AG08396 (cell line): ENCODE measurements around the gene CAMK2B.
A peak's percentile ranks its signal among the peaks of the same experiment; 100 is the strongest.
"Not testable (repeated sequence)": the region's sequence is repeated elsewhere in the genome, so short reads cannot be mapped to it uniquely, and the experiment has no call there.

Experiments
- DNase-seq: peaks from one replicate; pipeline ENCODE4 v3.0.0; 2012; ENCODE audit warnings: low spot score, mixed read lengths

CAMK2B gene

DNA sequence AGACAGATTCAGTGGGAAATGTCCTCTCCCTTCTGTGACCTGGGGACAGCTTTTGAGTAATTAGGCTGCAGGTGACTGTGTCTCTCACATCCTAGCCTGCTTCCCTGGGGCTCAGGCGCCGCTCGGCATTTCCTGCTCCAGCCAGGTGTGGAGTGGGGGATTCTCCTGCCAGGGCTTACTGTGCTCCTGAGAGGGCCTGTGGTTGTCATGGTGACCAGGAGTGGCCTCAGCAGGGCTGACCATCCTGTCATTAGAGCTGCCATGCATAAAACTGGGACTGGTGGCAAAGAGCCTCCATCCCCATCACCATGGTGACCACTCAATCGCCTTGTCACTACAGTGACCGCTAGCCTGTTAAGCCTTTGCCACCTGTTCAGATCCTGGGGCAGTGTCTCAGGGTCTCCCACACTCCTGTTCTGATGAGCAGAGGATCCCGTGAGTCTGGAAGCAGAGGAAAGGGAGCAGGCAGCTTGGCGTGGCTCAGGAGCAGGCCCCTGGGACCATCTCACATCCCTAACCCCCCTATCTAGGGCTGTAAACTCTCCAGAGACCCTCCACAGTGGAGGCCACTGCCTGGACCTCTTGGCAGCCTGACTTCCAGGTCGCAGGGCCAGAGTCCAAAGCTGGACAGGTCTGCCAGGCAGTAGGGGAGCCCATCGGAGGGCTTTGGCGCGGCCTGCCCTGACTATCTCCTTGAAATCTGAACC is 136.0 kb downstream of the CAMK2B start, which contains the start of gene GCK:
Gene GCK (minus strand): TSS at position 154 of the 707 bp plus-strand sequence. CDS start 486 bp downstream, outside the sequence.
- no peak for DNase-seq

- no peak for DNase-seq
Measured at GRCh38 chr7:44188480-44189225, 136.7 kb downstream of the CAMK2B start.

DNA sequence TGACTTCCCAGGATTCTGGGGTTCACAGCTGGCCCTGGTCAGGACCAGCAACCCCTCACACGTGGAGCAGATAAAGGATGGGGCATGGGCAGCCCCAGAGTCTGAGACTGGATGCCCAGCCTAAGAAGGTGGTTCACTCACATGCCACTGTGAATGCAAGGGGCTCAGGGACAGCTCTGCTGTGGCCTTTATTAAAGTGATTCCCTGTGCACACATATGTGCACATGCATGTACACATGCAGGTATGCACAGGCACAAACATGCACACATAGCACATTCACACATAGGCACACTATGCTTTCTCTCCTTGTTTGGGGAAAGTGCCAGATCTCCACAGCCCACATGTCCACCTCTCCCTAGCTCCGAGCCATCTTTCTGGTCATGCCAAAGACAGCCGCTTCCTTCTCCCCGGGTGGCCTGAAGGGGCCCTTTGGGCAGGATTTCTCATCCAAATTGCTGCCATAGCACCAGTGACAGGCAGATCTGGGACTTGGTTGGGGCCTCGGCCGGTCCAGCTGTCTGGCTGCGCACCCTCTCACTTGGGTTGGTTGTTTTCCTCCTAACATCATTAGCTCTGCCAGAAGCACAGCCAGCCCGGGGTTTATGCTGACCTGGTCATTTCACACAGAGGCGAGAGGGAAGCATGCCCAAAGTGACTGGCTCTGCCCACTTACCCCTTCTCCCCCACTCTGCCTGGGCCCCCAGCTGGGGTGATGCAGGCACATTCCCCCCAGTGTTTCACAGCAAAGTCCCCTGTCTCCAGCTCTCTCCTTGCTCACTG is 137.6 kb downstream of the CAMK2B start:
- no peak for DNase-seq

- no peak for DNase-seq
Measured at GRCh38 chr7:44186736-44187135, 138.7 kb downstream of the CAMK2B start.

- no peak for DNase-seq
Measured at GRCh38 chr7:44185729-44186128, 139.7 kb downstream of the CAMK2B start.

DNA sequence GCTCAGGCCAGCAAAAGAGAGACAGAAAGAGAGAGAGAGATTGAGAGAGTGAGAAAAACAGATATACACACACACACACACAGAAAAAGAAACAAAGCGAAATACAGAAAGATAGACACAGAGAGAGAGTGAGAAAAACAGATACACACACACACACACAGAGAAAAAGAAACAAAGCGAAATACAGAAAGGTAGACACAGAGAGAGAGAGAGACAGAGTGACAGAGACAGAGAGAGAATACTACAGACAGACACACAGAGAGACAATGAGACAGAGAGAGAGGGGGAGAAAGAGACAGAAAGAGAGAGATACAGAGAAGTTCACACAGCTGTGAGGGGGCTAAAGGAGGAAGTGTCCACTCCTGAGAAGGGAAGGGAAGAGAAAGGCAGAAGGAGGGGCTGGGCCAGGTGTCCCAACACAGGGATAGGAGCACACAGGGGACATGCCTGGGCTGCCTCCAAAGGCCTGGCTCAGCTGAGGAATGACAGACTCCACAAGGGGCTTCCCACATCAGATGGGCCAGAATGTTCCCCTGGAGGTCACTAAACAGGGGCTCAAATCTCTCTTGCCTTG is 140.4 kb downstream of the CAMK2B start:
- DNase-seq: no peak

DNA sequence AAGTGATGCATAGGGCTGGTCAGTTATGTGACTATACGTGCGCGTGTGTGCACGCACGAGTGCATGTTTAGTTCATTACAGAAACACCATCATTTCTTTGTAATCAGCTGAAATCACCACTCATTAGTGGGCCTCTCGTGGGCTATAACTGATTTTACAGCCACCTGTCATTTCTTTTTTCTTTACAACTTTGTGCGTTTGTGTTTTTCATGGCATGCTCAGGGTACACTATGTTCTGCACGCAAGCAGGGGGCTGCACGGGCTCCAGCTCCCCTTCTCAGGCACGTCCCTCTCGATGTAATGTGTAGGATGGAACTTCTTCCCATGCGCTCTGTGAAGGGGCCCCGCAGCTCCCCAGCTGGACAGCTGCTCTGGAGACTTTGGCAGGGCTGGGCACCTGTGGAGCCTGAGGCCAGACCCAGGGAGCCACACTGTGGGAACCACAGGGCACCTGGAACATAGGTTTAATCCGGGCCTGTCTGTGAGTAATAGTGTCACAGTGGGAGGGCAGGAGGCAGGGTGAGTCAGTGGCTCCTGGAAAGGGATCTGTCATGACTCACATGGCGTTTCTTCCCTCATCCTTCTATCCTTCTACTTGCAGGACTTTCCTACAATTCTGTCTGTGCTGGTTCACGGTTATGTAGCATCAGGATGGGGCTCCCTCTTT is 141.1 kb downstream of the CAMK2B start:
- peak; percentile 77 for DNase-seq

GRCh38 chr7:44183386-44183785 is 142.0 kb downstream of the CAMK2B start:
- DNase-seq: no peak

DNA sequence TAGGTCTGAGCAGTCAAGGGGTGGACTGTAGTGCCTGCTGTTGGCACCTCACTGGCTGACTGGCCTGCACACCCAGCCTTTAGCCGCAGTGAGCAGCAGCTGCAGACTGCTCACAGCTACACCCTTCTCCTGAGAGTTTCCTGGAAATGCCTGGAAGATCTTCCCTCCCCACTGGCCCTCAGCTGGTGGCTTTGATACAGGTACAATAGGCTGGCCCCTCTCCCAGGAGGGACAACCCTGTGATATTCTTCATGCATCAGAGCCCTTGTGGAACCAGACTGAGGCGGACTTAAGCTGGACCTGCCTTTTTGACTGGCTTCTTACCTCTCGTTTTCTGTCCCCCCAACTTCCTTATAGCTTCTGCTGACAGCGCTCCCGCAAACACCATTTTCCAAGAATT is 142.6 kb downstream of the CAMK2B start:
- no peak for DNase-seq

GRCh38 chr7:44180631-44181030 is 144.8 kb downstream of the CAMK2B start:
- no peak for DNase-seq

DNA sequence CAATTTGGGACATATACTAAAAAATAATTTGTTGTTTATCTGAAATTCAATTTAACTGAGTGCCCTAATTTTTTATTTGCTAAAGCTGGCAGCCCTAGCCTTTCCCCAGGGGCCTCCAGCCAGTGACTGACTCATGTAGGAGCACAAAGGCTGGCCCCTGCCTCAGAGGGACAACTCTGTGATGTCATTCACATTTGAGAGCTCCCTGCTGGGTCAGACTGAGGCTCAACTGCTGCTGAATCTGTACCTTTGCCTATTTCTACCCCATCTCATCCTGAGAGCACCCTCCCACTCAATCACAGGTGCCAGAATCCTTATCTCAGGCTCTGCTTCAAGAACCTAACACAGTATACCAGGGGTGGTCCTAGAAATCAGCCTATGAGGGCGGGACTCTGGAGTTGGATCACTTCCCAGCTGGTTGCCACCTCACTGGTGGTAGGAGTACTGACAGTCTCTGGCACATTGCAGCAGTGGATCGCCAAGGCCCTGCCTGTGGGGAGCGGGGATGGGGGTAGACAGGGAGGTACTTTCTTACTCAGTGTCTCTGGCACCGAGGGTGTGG is 147.7 kb downstream of the CAMK2B start:
- DNase-seq: no peak

GRCh38 chr7:44176486-44176885 is 148.9 kb downstream of the CAMK2B start:
- no peak for DNase-seq

DNA sequence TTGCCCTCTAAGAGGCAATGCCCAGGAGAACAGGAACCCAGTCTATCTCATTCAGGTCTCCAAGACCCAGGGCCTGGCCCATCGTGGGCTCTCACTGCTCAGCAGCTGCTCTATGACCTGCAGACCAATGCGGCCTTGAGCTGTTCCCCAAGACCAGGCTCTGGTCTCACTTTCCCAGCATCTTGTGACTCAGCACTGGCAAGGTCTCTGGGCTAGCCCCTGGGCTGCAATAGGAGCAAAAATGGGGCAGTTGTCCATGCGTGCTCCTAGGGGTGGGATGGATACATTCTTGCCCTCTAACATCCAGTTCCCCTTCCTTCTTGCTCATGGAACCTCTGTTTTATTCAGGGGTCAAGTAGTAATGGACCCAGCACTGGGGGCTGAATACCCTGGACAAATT is 149.7 kb downstream of the CAMK2B start:
- no peak for DNase-seq

- not testable (repeated sequence) for DNase-seq
Measured at GRCh38 chr7:44174694-44174948, 150.8 kb downstream of the CAMK2B start.

DNA sequence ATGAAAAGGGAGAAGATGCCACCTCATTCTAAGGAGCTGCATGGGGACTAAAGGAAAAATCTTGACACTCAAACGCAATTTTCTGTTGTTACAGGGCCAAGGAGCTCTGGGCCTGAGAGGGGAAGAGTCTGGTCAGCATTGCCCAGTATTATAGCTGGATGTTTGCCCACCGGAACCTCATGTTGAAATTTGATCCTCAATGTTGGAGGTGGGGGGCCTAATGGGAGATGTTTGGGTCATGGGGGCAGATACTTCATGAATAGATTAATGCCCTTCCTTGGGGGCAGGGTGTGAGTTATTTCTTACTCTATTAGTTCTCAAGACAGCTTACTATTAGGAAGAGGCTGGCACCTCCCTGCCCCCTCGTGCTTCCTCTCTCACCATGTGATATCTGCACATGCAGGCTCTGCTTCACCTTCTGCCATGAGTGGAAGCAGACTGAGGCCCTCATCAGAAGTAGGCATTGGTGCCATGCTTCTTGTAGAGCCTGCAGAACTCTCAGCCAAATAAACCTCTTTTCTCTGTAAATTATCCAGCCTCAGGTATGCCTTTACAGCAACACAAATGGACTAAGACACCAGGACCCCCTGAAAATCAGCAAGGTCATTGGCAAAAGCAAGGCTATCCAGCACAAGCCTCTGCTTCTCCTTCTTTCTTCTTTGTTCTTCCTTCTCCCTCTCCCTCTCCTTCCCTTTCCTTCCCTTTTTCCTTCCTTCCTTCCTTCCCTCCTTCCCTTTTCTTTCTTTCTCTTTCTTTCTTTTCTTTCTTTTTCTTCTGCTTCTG is 151.3 kb downstream of the CAMK2B start:
- no peak for DNase-seq

DNA sequence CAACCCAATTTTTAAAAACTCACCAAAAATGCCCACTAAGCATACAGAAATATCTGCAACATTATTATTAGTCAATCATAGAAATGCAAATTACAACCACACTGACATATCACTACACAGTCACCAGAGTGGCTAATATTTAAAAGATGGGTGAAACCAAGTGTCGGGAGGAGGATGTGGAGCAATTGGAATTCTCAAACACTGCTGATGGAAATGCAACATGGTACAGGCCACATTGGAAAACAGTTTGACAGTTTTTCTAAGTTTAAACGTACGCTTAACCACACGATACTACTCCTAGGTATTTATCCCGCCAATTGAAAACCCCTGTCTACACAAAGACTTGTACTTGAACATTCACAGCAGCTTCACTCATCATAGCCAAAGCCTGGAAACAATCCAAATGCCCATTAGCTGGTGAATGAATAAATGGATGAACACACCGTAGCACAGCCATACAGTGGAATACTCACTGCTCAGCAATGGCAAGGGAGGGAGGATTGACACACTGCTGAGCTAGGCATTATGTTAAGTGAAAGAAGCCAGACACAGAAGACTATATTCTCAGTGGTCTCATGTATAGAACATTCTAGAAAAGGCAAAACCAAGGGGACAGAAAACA is 152.5 kb downstream of the CAMK2B start:
- no peak for DNase-seq

DNA sequence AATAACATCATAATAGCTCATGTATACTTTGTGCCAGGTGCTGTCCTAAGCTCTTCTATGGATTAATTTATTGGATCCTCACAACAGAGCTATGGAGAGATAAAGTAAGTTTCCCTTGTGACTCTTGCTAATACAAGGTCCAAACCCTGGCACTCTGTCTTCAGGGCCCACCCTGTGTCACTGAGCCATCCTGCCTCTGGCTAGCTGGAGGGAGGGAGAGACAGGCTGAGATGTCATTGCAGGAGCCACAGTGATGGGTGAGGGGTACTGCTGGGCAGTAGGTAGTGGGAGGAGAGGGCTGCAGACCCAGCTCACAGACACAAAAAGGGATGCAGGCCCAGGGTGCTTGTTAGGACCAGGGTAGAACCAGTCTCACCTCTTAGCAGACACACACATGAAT is 153.0 kb downstream of the CAMK2B start:
- DNase-seq: no peak

DNA sequence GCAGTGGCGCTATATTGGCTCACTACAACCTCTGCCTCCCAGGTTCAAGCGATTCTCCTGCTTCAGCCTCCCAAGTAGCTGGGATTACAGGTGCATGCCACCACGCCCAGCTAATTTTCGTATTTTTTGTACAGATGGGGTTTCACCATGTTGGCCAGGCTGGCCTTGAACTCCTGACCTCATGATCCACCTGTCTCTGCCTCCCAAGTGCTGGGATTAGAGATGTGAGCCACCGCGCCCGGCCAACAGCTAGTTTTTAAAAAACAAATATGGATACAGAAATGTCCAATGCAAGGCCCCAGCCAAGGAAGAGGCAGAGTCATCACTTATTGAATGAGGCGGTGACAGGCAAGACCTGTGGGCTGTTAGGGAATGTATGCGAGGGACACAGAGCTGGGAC is 153.5 kb downstream of the CAMK2B start:
- DNase-seq: not testable (repeated sequence)

GRCh38 chr7:44167920-44168319 is 157.5 kb downstream of the CAMK2B start:
- DNase-seq: no peak
